GM12892 (cell line): Measurements from ENCODE around the gene FKBP8.

ENCODE experiments used
- POLR2A ChIP-seq: IDR thresholded peaks from 2 replicates; pipeline ENCODE4 v1.6.1; 2011; ENCODE audit warnings: low read depth, low read length, control low read depth
- POLR2AphosphoS5 ChIP-seq: IDR thresholded peaks from 2 replicates; pipeline ENCODE4 v1.6.1; 2011; ENCODE audit warnings: low read depth, low read length, control low read depth
- TAF1 ChIP-seq: IDR thresholded peaks from 2 replicates; pipeline ENCODE4 v1.6.1; 2011; ENCODE audit warnings: low read depth, mild to moderate bottlenecking, control low read depth, low read length, borderline replicate concordance

DNA sequence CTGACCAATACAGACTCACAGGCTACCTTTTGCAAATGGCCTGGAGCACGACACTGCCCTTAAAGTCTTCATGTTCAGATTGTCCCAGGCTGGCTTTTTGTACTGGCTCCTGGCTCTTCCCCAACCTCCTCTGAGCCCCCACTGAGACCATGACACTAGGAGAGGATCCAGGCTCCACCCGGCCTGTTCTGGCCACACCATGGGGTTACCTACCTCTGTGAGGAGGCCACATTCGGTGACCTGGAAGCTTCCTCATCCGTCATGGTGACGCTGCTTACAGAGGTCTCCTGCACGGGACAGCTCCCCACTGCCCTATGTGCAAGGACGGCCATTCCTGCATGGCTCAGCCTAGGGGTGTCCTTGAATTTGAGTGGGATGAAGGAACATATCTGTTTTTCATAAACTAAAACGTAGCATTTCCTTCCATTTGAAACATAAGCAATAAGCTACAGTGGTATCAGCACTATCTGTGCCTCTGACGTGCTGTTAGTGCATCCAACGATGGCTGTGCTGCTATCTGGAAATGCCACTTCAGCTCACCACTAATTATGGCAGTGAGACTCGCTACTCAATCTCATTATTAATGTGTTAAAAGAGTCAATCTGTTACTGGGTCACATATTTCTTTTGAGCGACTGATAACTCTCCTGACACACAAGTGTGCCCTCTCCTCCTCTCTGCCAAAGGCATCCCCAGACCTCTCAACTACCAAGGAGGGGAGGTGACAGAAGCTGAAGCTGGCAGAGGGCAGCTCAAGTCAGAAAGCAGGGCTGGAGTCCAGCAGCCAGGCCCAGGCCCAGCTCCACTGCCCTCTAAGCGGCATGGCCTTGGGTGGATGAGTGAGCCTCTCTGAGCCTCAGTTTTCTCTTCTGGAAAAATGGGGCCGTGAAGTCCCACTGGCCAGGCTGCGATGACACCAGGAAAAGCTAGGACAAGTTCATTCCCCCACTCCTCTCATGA lies 51.1 kb downstream of the FKBP8 start:
- TF ChIP-seq POLR2A (no peak), POLR2AphosphoS5 (no peak), TAF1 (no peak)
